Heart left ventricle (tissue), 13 donors: ENCODE results near the gene UBE2V1.

Source experiments
- POLR2A ChIP-seq, 2 donors: fragments of 450-650 bp; IDR thresholded peaks; one replicate each; pipeline ENCODE4 v1.6.1; 2017; ENCODE audit warnings: antibody characterized with exemption in 2 of 2, mild to moderate bottlenecking in 2 of 2, moderate library complexity in 2 of 2
- TF ChIP-seq, protein P1 (sequence below), 12 donors: fragments of 200-600 bp; sonication (generic) in 4 of 12; IDR thresholded peaks; one replicate each; pipeline versions ENCODE4 v1.5.0 to v1.8.0; 2018 to 2022; ENCODE audit warnings: antibody characterized with exemption in 12 of 12, mild to moderate bottlenecking in 5 of 12
- donor health status: ischemic (EF 13 %, LVEDD 7.1; RV severe dilation, severe dysfunction).
- donor health status: DM: no; HTN: yes; CAD: no.
- donor health status: DM: no; HTN: no; CAD: no.
- donor health status: ischemic (EF 25% LVEDD 6.9; RV normal size, moderate dysfunction).
- donor health status: ischemic (EF 25% LVEDD 5.7; RV mildly dilated, moderate dysfunction).
- donor health status: ischemic (EF 35%, LVEDD 5.7; RV mildly dilated, moderate dysfunction).
- donor health status: nonischemic (EF 11% LVEDD 7.7; RV severe dilation, severe dysfunction).
- donor health status: DM: yes; HTN: yes; CAD: no.
- donor health status: PGD.
- donor health status: ischemic (EF 29% LVEDD 5.4; RV normal size, mild dysfunction).
- donor health status: nonischemic (EF 23%, LVEDD 6.1; RV moderate dilation, normal function).

GRCh38 chr20:50088022-50088421 is 24.9 kb downstream of the UBE2V1 start:
- TF ChIP-seq POLR2A (IDR thresholded peaks at IDR 0.05), result no peak
- TF ChIP-seq, protein P1, sequence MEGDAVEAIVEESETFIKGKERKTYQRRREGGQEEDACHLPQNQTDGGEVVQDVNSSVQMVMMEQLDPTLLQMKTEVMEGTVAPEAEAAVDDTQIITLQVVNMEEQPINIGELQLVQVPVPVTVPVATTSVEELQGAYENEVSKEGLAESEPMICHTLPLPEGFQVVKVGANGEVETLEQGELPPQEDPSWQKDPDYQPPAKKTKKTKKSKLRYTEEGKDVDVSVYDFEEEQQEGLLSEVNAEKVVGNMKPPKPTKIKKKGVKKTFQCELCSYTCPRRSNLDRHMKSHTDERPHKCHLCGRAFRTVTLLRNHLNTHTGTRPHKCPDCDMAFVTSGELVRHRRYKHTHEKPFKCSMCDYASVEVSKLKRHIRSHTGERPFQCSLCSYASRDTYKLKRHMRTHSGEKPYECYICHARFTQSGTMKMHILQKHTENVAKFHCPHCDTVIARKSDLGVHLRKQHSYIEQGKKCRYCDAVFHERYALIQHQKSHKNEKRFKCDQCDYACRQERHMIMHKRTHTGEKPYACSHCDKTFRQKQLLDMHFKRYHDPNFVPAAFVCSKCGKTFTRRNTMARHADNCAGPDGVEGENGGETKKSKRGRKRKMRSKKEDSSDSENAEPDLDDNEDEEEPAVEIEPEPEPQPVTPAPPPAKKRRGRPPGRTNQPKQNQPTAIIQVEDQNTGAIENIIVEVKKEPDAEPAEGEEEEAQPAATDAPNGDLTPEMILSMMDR (IDR thresholded peaks at IDR 0.05), result no peak
